NT2/D1 (cell line): ENCODE measurements around the gene MRPL49.

Experiments
- YY1 ChIP-seq: IDR thresholded peaks from 2 replicates; pipeline ENCODE4 v1.6.1; 2011; ENCODE audit not compliant: insufficient read length, insufficient read depth
- ZNF274 ChIP-seq: IDR thresholded peaks from 2 replicates; pipeline ENCODE4 v1.6.1; 2011; ENCODE audit warnings: mild to moderate bottlenecking, low read depth, low read length

DNA sequence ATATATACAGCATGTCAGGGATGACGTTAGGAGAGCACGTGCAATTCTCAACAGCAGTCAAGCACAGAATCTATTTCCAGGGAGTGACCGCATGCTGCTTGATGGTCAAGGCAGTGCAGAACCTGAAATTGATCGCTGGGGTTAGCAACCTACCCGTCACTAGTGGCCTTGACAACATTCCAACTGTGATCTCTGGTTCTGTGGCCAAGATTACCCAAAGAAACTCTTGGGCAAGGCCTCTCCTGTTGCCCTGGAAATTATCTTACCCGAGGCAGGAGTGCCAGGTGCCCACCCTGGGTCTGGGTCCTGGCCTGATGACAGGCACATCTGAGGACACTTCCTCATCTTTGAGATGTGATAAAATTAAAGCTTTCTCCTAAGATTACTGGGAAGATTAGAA, 8.3 kb upstream of the MRPL49 start:
- TF ChIP-seq YY1 = no peak
- TF ChIP-seq ZNF274 = no peak
